ENCODE measurements around the gene TMEM217. TPM values are rescaled to one million over a fixed set of nuclear protein-coding genes. Genes with fewer than 3 reads are reported as not detected.

The TMEM217 gene
- total RNA-seq, 1 donor from 2014 or later = 1.4 TPM

DNA sequence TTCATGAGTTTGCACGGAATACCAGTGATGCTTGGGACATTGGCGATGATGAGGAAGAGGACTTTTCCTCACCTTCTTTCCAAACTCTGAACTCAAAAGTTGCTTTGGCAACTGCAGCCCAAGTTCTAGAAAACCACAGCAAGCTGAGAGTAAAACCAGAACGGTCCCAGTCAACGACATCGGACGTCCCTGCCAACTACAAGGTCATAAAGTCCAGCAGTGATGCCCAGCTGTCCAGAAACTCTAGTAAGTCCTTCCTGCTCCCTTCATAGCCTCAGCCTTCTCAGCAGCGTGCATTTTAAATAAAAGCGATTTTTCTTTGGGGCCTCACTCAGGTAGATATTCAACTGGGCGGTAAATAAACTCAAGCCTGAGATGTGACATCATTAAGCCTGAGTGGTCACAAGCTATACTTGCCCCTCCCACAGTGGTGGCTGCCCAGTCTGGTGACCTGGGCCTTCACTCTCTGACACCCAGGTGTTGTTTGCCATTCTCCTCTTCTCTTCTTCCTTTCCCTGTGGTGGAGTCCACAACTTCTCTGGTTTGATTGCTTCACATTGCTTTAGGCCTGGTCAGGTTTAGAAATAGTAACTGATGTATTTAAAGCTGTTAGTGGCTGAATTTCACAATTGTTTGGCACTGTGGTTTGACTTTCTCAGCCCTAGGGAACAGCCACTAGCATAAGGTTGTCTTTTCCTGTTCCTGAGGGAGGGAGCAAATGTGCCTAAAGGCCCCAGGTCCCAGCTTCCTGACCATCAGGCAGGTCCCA, 21.6 kb upstream of the TMEM217 start:
- TF ChIP-seq, protein P1, sequence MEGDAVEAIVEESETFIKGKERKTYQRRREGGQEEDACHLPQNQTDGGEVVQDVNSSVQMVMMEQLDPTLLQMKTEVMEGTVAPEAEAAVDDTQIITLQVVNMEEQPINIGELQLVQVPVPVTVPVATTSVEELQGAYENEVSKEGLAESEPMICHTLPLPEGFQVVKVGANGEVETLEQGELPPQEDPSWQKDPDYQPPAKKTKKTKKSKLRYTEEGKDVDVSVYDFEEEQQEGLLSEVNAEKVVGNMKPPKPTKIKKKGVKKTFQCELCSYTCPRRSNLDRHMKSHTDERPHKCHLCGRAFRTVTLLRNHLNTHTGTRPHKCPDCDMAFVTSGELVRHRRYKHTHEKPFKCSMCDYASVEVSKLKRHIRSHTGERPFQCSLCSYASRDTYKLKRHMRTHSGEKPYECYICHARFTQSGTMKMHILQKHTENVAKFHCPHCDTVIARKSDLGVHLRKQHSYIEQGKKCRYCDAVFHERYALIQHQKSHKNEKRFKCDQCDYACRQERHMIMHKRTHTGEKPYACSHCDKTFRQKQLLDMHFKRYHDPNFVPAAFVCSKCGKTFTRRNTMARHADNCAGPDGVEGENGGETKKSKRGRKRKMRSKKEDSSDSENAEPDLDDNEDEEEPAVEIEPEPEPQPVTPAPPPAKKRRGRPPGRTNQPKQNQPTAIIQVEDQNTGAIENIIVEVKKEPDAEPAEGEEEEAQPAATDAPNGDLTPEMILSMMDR (IDR thresholded peaks at IDR 0.05; ENCODE audit: unreplicated experiment) = no peak
- Mint-ChIP-seq H3K27me3 (no peaks in the 10 kb centered on the region), H3K4me3 (ENCODE audit: low read depth) (no peak overlapping the region), H3K4me1 (ENCODE audit: low read depth) (peaks cover 2% of the 10 kb centered on the region), H3K36me3 (ENCODE audit: insufficient read depth) (peaks cover 7% of the 10 kb centered on the region), H3K27ac (no peak overlapping the region), H3K9me3 (ENCODE audit: low read depth) (no peaks in the 10 kb centered on the region)
- no peak for DNase-seq (ENCODE audit: low spot score, unreplicated experiment)

DNA sequence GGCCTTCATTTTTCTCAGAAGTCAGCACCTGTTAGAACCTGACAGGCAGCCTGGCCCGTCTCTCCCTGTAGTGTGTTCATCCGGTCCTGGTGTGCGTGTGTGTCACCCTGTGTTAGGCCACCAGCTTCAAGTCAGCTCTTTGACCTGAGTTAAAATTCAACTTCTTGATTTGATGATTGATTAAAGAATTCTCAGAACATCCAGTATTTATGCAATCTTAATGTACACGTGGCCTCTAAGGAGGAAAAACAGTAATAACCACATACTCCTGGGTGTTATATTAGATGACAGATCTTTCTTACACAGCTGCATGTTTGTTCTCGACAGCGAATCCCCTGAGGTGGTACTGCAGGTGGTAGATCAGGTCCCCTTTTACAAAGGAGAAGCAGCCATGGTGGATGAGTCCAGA, 19.1 kb upstream of the TMEM217 start:
- no peaks in the 10 kb centered on the region for H3K27me3 Mint-ChIP-seq
- TF ChIP-seq, protein P1 (IDR thresholded peaks at IDR 0.05; ENCODE audit: unreplicated experiment) = no peak
- peaks cover 2% of the 10 kb centered on the region for H3K4me1 Mint-ChIP-seq (ENCODE audit: low read depth)
- DNase-seq (ENCODE audit: low spot score, unreplicated experiment) = no peak
- H3K27ac Mint-ChIP-seq = no peak overlapping the region
- no peaks in the 10 kb centered on the region for H3K9me3 Mint-ChIP-seq (ENCODE audit: low read depth)
- no peak overlapping the region for H3K4me3 Mint-ChIP-seq (ENCODE audit: low read depth)
- peaks cover 8% of the 10 kb centered on the region for H3K36me3 Mint-ChIP-seq (ENCODE audit: insufficient read depth)

DNA sequence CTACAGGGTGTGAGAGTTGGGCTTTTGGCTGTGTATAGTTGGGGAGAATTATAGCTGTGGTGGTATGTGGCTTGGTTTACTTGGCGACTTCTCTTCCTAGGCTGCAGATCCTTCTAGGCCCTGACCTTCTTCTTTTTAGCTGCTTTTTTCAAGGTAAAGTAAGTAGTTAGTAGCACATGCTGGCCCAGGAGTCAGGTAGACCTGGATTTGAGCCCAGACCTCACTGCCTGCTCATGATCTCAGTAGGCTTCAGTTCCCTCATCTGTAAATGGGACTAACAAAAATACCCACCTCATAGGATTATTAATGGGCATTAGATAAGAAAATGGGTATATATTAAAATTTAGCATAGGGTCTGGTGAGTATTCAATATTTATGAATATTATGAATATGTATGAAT, 17.4 kb upstream of the TMEM217 start:
- no peak overlapping the region for H3K4me3 Mint-ChIP-seq (ENCODE audit: low read depth)
- H3K27me3 Mint-ChIP-seq = no peaks in the 10 kb centered on the region

DNA sequence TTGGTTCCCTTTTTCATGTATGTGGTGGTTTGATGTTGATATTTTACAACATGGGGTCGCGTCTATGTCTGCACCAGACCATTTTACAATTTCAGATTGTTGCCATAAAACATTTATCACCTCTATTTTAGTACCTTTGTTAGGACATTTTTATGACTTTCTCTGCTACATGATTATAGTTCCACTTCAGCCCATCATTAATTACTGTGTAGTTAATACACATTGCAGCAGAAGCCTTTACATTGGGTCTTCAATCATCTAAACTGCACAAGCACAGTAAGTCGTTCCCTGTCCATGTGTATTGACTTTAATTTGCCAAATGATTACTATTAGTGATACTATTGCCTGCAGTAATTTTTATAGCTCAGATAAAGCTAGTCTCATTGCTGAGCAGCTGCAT, 15.7 kb upstream of the TMEM217 start:
- H3K27ac Mint-ChIP-seq = no peak overlapping the region
- peaks cover 2% of the 10 kb centered on the region for H3K4me1 Mint-ChIP-seq (ENCODE audit: low read depth)
- no peak overlapping the region for H3K4me3 Mint-ChIP-seq (ENCODE audit: low read depth)
- TF ChIP-seq, protein P1 (IDR thresholded peaks at IDR 0.05; ENCODE audit: unreplicated experiment) = no peak
- no peaks in the 10 kb centered on the region for H3K27me3 Mint-ChIP-seq
- H3K36me3 Mint-ChIP-seq (ENCODE audit: insufficient read depth) = peaks cover 13% of the 10 kb centered on the region
- no peaks in the 10 kb centered on the region for H3K9me3 Mint-ChIP-seq (ENCODE audit: low read depth)
- no peak for DNase-seq (ENCODE audit: low spot score, unreplicated experiment)

More for the DNA sequence above, 17.4 kb upstream of the TMEM217 start:
- H3K9me3 Mint-ChIP-seq (ENCODE audit: low read depth) = no peaks in the 10 kb centered on the region
- H3K4me1 Mint-ChIP-seq (ENCODE audit: low read depth) = peaks cover 2% of the 10 kb centered on the region
- no peak for DNase-seq (ENCODE audit: low spot score, unreplicated experiment)
- peaks cover 14% of the 10 kb centered on the region for H3K36me3 Mint-ChIP-seq (ENCODE audit: insufficient read depth)
- TF ChIP-seq, protein P1 (IDR thresholded peaks at IDR 0.05; ENCODE audit: unreplicated experiment) = no peak
- no peak overlapping the region for H3K27ac Mint-ChIP-seq

DNA sequence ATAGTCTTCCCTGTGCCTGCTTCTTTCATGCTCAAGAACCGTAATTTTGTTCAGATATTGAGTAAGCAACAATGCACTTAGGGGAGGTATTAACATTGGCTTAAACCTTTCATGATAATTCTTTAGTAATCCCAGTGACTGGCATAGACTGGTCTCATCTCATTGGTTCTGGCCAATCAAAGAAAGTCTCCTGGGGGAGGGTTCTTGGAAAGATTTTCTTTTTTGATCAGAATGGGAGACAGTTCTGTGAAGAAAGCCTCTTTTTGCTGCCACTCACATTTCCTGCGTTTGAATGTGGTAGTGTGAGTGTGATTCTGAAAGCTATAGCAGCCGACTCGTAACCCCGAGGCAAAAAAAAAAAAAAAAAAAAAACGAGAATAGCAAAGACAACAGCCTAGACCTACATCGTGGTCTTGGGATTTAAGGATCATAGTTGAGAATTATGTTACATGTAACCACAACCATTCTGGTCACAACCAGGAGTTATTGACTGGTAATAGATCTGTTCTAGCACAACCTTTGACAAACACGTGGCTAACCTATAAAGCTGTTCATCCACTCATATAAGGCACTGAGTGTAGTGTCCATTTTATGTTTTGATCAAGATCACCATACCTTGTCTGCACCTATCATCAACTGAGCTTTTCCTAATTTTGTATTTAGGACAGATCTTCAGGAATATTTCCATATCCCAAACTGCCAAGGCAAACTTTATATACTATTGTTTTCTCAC, 15.1 kb upstream of the TMEM217 start:
- Mint-ChIP-seq H3K27ac (no peak overlapping the region), H3K36me3 (ENCODE audit: insufficient read depth) (peaks cover 15% of the 10 kb centered on the region), H3K4me3 (ENCODE audit: low read depth) (no peak overlapping the region), H3K27me3 (no peaks in the 10 kb centered on the region), H3K4me1 (ENCODE audit: low read depth) (peaks cover 2% of the 10 kb centered on the region), H3K9me3 (ENCODE audit: low read depth) (no peaks in the 10 kb centered on the region)
- TF ChIP-seq, protein P1 (IDR thresholded peaks at IDR 0.05; ENCODE audit: unreplicated experiment) = no peak
- DNase-seq (ENCODE audit: low spot score, unreplicated experiment) = no peak
